ENCODE data around the gene HOXB8.

The HOXB8 gene

GRCh38 chr17:48639136-48639535, 24.0 kb upstream of the HOXB8 start:
- Histone ChIP-seq H4K20me1 (ENCODE audit: insufficient read depth, low read length) (no peaks in the 10 kb centered on the region), H3K79me2 (ENCODE audit: low read length) (no peaks in the 10 kb centered on the region), H3K4me1 (ENCODE audit: low read length) (peaks cover 22% of the 10 kb centered on the region), H3K9ac (ENCODE audit: low read length) (no peak overlapping the region), H3K9me3 (ENCODE audit: insufficient read depth, low read length) (no peaks in the 10 kb centered on the region), H3K4me3 (ENCODE audit: low read length) (no peak overlapping the region), H3K27ac (ENCODE audit: low read length) (no peak overlapping the region), H3K27me3 (ENCODE audit: low read depth, low read length) (peaks cover 23% of the 10 kb centered on the region), H2AFZ (ENCODE audit: low read depth, low read length) (no peak overlapping the region), H3K4me2 (ENCODE audit: low read length) (no peak overlapping the region), H3K36me3 (replicated peaks; ENCODE audit: low read depth, low read length) (no peaks in the 10 kb centered on the region)
- TF ChIP-seq EZH2phosphoT487 (IDR thresholded peaks at IDR 0.05; ENCODE audit: low read depth): no peak
- no peak for TF ChIP-seq CTCF (IDR thresholded peaks at IDR 0.05; ENCODE audit: low read depth, low read length)

GRCh38 chr17:48637323-48638260, 22.5 kb upstream of the HOXB8 start:
- H3K9ac ChIP-seq (ENCODE audit: low read length): no peak overlapping the region
- no peak overlapping the region for H2AFZ ChIP-seq (ENCODE audit: low read depth, low read length)
- no peak overlapping the region for H3K27ac ChIP-seq (ENCODE audit: low read length)
- peaks cover 27% of the 10 kb centered on the region for H3K4me1 ChIP-seq (ENCODE audit: low read length)
- no peaks in the 10 kb centered on the region for H3K36me3 ChIP-seq (replicated peaks; ENCODE audit: low read depth, low read length)
- no peak overlapping the region for H3K4me3 ChIP-seq (ENCODE audit: low read length)
- no peaks in the 10 kb centered on the region for H3K9me3 ChIP-seq (ENCODE audit: insufficient read depth, low read length)
- H4K20me1 ChIP-seq (ENCODE audit: insufficient read depth, low read length): no peaks in the 10 kb centered on the region
- TF ChIP-seq CTCF (IDR thresholded peaks at IDR 0.05; ENCODE audit: low read depth, low read length) (no peak), EZH2phosphoT487 (IDR thresholded peaks at IDR 0.05; ENCODE audit: low read depth) (no peak)
- H3K79me2 ChIP-seq (ENCODE audit: low read length): no peaks in the 10 kb centered on the region
- H3K4me2 ChIP-seq (ENCODE audit: low read length): no peak overlapping the region
- H3K27me3 ChIP-seq (ENCODE audit: low read depth, low read length): peaks cover 23% of the 10 kb centered on the region

- Histone ChIP-seq H3K4me3 (ENCODE audit: low read length) (peak overlapping the region; percentile 67), H4K20me1 (ENCODE audit: insufficient read depth, low read length) (no peaks in the 10 kb centered on the region), H3K4me1 (ENCODE audit: low read length) (peaks cover 39% of the 10 kb centered on the region), H2AFZ (ENCODE audit: low read depth, low read length) (peak overlapping the region; percentile 95), H3K36me3 (replicated peaks; ENCODE audit: low read depth, low read length) (no peaks in the 10 kb centered on the region), H3K9me3 (ENCODE audit: insufficient read depth, low read length) (no peaks in the 10 kb centered on the region), H3K27me3 (ENCODE audit: low read depth, low read length) (peaks cover 23% of the 10 kb centered on the region), H3K27ac (ENCODE audit: low read length) (no peak overlapping the region), H3K4me2 (ENCODE audit: low read length) (peak overlapping the region; percentile 93), H3K79me2 (ENCODE audit: low read length) (no peaks in the 10 kb centered on the region), H3K9ac (ENCODE audit: low read length) (peak overlapping the region; percentile 48)
- peak; percentile 73 for TF ChIP-seq CTCF (IDR thresholded peaks at IDR 0.05; ENCODE audit: low read depth, low read length)
- TF ChIP-seq EZH2phosphoT487 (IDR thresholded peaks at IDR 0.05; ENCODE audit: low read depth): no peak
These were observed 21.3 kb upstream of the HOXB8 start for GRCh38 chr17:48636177-48637018.

All from OCI-LY3 (cell line).